Measurements from ENCODE around the gene MRPL40.

DNA sequence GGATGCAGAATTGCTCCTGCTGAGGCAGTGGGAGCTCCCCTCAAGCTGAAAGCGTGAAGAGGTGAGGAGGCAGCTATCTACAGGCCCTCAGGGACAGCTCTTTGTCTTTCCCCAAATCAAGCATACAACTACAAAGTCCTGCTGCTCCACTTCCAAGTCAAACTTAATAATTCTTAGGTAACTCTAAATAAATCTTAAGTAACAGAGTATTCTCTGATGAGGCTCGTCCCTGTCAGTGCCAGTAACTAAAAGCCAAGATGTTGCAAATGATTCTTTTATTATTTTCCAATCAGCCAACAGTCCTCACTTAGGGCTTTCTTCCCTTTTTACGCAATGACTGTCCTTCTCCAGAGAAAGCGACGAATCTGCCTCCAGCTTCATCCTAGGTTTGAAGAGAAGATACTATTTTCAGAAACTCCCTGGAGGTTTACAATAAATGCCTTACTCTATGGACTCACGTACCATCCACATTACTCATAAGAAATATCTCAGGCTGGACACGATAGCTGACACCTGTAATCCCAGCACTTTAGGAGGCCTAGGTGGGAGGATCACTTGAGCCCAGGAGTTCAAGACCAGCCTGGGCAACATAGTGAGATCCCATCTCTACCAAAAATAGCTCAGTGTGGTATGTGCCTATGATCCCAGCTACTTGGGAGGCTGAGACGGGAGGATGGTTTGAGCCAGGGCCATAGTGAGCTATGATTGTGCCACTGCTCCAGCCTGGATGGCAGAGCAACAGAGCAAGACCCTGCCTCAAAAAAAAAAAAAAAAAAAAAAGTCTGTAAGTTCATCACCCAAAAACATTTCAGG, 18.2 kb downstream of the MRPL40 start:
- TF ChIP-seq MZF1 (tag by site-specific recombination; IDR thresholded peaks at IDR 0.05; ENCODE audit: borderline replicate concordance) (no peak), EGR2 (tag by site-specific recombination; IDR thresholded peaks at IDR 0.05; ENCODE audit: low read depth) (no peak), ZNF639 (tag by site-specific recombination; IDR thresholded peaks at IDR 0.05) (no peak), ZNF202 (tag by site-specific recombination; IDR thresholded peaks at IDR 0.05; ENCODE audit: borderline replicate concordance) (no peak), ZBTB20 (tag by site-specific recombination; IDR thresholded peaks at IDR 0.05) (no peak), MEIS1 (CRISPR knock-in tag; IDR thresholded peaks at IDR 0.05; ENCODE audit: borderline replicate concordance) (no peak), ZNF677 (tag by site-specific recombination; IDR thresholded peaks at IDR 0.05) (no peak), ZBTB7A (tag by site-specific recombination; IDR thresholded peaks at IDR 0.05; ENCODE audit: low read depth) (no peak)
- TF ChIP-seq, protein P1, sequence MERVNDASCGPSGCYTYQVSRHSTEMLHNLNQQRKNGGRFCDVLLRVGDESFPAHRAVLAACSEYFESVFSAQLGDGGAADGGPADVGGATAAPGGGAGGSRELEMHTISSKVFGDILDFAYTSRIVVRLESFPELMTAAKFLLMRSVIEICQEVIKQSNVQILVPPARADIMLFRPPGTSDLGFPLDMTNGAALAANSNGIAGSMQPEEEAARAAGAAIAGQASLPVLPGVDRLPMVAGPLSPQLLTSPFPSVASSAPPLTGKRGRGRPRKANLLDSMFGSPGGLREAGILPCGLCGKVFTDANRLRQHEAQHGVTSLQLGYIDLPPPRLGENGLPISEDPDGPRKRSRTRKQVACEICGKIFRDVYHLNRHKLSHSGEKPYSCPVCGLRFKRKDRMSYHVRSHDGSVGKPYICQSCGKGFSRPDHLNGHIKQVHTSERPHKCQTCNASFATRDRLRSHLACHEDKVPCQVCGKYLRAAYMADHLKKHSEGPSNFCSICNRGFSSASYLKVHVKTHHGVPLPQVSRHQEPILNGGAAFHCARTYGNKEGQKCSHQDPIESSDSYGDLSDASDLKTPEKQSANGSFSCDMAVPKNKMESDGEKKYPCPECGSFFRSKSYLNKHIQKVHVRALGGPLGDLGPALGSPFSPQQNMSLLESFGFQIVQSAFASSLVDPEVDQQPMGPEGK (tag by site-specific recombination; IDR thresholded peaks at IDR 0.05): no peak
